8988T (cell line): ENCODE data around the gene GUCY1A2.

Experiments used
- DNase-seq: peaks from one replicate; pipeline ENCODE4 v3.0.0; 2011

GUCY1A2 gene

DNA sequence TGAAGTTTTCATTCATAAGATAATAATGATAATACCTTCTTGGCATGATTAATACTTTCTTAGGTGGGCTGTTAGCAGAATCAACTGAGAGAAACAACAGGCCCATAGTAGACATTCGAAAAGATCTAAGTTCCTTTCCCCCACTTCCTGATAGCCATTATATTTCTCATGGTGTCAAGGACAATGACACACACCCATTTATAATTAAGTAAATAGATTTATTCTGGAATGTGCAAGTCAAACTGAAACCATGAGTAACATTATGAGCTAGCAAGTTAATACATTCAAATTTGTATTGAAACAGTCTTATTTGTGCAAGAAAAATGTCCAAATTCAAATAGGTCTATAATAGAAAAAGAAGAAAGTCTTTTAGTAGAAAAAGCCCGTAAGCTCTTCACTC, 301.1 kb downstream of the GUCY1A2 start:
- DNase-seq: no peak

DNA sequence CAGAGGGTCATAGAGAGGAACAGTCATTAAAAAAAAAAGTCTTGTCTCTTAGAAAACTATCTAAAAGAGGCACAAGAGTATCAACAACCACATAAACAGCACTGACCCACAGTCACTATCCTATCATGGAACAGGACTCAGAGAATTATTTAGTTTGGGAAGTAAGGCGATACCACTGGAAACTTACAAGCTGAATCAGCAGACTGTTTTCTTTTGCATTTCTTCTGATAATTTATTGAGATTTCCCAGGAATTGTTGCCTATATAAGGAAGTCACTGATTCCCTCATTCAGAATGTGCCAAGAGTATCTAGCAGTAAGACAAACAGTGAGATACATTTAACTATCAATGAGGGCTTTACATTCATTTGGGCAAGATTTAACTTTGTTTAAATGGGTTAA, 304.1 kb downstream of the GUCY1A2 start:
- no peak for DNase-seq

GRCh38 chr11:106708348-106708747, 309.9 kb downstream of the GUCY1A2 start:
- DNase-seq: no peak

DNA sequence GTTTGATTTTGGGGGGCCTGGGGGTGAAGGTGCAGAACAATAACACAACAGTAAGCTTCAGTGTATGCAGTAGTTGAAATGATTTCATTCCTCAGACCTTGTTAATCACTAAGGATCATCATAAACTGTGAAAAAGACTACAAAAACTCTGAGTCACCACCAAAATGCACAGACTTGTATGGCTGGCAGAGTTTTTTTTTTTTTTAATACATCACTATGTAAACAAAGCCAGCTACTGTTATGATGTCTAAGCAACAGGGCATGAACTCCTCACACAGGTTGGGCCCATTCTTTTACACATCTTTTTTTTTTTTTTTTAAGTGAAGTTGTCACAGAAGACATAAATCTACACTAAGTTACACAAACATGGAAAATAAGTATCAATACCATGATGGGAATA, 311.9 kb downstream of the GUCY1A2 start:
- no peak for DNase-seq

GRCh38 chr11:106702805-106703204, 315.5 kb downstream of the GUCY1A2 start:
- no peak for DNase-seq

DNA sequence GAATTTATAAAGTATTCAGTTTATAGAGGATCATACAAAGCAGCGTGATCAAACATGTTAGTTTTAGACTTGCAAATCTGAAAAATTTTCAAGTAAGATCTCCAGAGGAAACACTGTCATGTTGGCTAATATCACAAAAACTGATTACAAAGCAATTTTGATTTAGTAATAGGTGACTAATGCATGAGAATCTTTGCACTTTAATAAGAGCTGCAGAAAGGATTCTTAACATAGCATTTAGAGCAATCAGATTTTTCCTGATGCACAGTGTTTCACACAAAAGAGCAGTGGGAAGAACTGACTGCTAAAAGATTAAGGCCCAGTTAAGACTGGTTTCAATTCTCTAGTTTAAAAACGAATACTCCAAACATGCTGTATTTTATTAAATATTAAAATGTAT, 321.2 kb downstream of the GUCY1A2 start:
- no peak for DNase-seq

DNA sequence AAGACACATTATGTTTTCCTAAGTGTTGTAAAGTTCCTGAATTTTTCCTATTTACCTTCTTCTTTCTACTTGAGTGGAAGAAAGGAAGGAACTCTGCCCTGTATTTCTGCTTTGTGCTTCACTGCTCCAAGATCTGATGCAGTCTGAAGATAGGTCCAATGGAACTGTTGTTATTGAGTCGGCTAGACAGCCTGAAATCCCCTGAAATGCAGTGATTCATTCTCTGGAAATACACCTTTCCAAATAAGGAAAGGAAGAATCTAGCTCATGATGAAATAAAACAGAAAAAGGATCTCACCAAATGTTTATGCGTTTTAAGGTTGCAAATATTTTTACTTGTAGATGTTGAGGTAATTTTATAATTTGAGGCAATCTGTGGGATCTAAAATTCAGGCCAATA, 322.8 kb downstream of the GUCY1A2 start:
- no peak for DNase-seq

GRCh38 chr11:106694501-106694900, 323.8 kb downstream of the GUCY1A2 start:
- no peak for DNase-seq

GRCh38 chr11:106691807-106692365, 326.4 kb downstream of the GUCY1A2 start:
- DNase-seq: no peak

- DNase-seq: no peak
Measured at GRCh38 chr11:106690923-106691322, 327.4 kb downstream of the GUCY1A2 start.

GRCh38 chr11:106684944-106685343, 333.3 kb downstream of the GUCY1A2 start:
- DNase-seq: no peak

- no peak for DNase-seq
Measured at GRCh38 chr11:106683435-106683834, 334.8 kb downstream of the GUCY1A2 start.

DNA sequence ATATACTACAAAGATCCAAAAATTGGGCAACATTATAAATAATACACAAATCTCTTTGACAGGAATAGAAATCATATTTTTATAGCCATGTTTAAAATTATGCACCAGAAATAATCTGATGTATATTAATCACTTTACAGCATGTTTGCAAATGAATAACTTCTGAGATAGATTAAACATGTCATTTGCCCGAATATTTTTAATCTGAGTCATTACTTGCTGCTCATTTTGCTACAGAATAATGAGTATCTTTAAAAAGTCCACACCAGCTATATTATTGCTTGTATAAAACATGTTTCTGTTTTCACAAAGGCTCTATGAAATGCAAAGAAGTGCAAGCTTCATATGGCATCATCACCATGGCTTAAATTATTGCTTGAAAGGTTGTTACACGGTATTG, 336.8 kb downstream of the GUCY1A2 start:
- DNase-seq: no peak

GRCh38 chr11:106679581-106679980, 338.7 kb downstream of the GUCY1A2 start:
- DNase-seq: no peak

DNA sequence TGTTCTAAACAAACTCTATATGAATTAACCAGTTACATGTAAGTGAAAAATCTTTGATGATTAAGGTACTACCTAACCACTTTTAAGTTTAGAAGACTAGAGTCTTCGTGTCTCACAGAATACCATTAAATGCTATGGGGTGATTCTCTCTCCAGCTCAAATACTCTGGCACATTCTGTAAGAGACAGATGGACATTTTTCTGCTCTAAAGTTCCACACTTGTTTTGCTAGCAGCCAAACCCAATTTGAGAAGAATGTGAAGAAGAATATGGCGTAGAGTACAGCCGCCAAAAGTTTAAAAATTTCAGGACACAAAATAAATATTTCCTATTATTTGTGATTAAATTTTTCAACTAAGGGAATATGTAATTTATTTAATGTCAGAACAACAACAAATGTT, 339.1 kb downstream of the GUCY1A2 start:
- DNase-seq: no peak

- no peak for DNase-seq
Measured at GRCh38 chr11:106670069-106670468, 348.2 kb downstream of the GUCY1A2 start.

DNA sequence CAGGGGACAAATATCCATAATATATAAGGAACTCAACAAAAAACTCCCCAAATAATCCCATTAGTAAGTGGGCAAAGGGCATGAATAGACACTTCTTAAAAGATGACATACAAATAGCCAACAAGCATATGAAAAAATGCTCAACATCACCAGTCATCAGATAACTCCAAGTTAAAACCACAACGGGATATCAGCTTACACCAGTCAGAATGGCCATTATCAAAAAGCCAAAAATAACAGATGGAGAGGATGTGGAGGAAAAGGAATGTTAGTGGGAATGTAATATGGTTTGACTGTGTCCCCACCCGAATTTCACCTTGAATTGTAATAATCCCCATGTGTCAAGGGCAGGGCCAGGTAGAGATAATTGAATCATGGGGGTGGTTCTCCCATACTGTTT, 350.1 kb downstream of the GUCY1A2 start:
- no peak for DNase-seq

- DNase-seq: no peak
Measured at GRCh38 chr11:106656646-106657045, 361.6 kb downstream of the GUCY1A2 start.

GRCh38 chr11:106644824-106645223, 373.5 kb downstream of the GUCY1A2 start:
- DNase-seq: no peak

DNA sequence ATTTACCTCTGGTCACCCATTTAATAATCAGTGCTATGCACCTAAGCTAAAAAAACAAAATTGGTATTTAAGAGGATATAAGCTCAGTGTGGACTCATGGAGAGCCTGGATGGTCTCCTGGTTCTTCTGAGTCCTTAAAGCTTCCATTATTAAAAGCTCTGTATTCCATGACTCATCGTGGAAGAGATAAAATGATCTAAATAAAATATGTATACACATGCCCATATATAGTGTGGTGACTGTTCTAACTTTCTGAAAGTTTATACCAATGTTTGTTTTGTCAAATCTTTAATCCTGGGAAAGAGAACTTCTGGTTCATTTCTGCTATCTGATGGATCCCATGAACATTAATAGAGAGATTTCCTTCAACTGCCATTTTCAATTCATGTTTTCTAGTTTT, 375.9 kb downstream of the GUCY1A2 start:
- DNase-seq: no peak

GRCh38 chr11:106632283-106632682, 386.0 kb downstream of the GUCY1A2 start:
- no peak for DNase-seq

DNA sequence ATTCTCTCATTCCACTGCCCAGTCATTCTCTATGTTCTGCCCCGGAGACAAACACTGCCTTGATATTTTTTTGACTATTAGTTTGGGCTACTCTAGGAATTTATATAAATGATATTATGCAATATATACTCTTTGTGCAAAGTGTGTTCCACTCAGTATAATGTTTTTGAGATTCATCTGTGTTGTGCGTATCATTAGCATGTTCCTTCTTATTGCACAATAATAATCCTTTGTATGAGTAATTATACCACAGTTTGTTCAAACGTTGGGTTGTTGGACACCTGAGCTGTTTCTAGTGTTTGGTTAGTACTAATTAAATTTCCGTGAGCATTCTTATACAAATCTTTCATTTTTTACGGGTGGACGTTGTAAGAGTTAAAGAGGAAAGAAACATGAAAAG, 390.6 kb downstream of the GUCY1A2 start:
- DNase-seq: no peak

DNA sequence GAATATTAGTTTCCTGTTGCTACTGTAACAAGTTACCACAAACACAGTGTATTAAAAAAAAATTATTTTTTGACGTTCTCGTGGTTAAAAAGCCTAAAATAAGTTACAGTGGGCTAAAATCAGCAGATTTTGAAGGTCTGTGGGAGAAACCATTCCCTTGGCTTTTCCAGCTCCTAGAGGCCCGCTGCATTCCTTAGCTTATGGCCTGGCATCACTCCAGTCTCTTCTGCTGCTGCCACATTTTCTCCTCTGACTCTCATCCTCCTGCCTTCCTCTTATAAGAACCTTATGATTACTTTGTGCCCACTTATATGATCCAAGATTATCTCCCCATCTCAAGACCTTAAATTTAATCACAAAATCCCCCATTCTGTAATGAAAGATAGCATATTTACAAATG, 392.7 kb downstream of the GUCY1A2 start:
- no peak for DNase-seq

DNA sequence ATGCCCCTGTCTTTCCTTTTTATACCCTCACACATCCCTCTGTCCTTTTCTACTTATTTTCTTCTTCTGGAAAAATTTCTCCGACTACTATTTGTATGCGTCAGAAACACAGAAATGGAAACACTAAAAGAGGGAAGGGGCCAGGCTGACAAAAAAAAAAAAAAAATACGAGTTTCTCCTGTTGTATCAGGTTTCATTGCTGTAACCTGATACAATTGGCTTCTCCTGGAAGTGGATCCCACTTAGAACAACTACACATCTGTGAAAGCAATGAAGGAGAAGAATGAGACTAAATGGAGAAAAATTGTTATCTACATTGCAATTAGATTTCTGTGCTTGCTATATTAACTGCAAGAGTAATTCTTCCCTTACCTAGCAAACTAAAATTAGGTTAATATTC, 393.9 kb downstream of the GUCY1A2 start:
- DNase-seq: no peak
